Memory B cell (primary cell): ENCODE results near the gene KMT2C.
A peak's percentile ranks its signal among the peaks of the same experiment; 100 is the strongest.
"Not testable (repeated sequence)": the region's sequence is repeated elsewhere in the genome, so short reads cannot be mapped to it uniquely, and the experiment has no call there.

ENCODE experiments used
- ATAC-seq: fragments of 150-1000 bp; cut with Tn5 transposase; 2 replicates; pipeline ENCODE4 v1.10.0; 2021; ENCODE audit warnings: low read depth, mild to moderate bottlenecking, moderate library complexity
- DNase-seq, 2 donors: peaks; one replicate each; pipeline ENCODE4 v3.0.0; 2022; ENCODE audit warnings: low spot score in 2 of 2
- H3K27ac Mint-ChIP-seq: one replicate; pipeline ENCODE4 v1.8.0; 2022; ENCODE audit warnings: mild to moderate bottlenecking, moderate library complexity, mixed read lengths
- H3K27me3 Mint-ChIP-seq: one replicate; pipeline ENCODE4 v1.8.0; 2022; ENCODE audit warnings: mixed read lengths
- H3K36me3 Mint-ChIP-seq: one replicate; pipeline ENCODE4 v1.8.0; 2022; ENCODE audit warnings: mild to moderate bottlenecking, mixed read lengths
- H3K4me1 Mint-ChIP-seq: one replicate; pipeline ENCODE4 v1.8.0; 2022; ENCODE audit warnings: mixed read lengths
- H3K4me3 Mint-ChIP-seq: one replicate; pipeline ENCODE4 v1.8.0; 2022; ENCODE audit warnings: mild to moderate bottlenecking, moderate library complexity, mixed read lengths
- H3K9me3 Mint-ChIP-seq: one replicate; pipeline ENCODE4 v1.8.0; 2022; ENCODE audit warnings: mixed read lengths

KMT2C gene

DNA sequence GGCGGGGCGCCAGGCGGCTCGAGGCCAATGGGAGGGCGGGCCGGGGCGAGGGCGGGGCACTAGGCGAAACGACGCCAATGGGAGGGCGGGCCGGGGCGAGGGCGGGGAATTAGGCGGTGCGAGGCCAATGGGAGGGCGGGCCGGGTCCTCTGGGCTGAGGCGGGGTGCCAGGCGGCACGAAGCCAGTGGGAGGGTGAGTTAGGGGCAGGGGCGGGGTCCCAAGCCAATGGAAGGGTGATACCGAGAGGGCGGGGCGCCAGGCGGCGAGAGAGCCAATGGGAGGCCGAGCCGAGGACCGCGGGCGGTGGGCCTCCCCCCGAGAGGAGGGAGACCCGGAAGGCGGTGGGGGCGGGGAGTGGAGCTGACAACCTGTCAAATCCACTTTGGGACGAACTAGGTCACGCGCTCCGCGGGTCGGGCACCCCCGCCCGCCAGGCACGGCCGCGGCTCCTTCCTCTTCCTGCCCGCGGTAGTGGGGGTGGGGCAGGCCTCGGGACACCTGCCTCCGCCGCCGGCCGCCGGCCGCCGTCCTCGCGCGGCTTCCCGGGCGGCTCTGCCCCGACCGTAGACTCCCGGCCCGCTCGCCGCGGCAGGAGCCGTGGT, 28.0 kb upstream of the KMT2C start:
- Mint-ChIP-seq H3K4me3 (peak overlapping the region; percentile 98), H3K27me3 (no peaks in the 10 kb centered on the region), H3K27ac (peak overlapping the region; percentile 90), H3K36me3 (no peaks in the 10 kb centered on the region), H3K4me1 (peaks cover 18% of the 10 kb centered on the region), H3K9me3 (no peaks in the 10 kb centered on the region)
- peak; percentile 84 for ATAC-seq
- peak; percentile 98 to 100 for DNase-seq

DNA sequence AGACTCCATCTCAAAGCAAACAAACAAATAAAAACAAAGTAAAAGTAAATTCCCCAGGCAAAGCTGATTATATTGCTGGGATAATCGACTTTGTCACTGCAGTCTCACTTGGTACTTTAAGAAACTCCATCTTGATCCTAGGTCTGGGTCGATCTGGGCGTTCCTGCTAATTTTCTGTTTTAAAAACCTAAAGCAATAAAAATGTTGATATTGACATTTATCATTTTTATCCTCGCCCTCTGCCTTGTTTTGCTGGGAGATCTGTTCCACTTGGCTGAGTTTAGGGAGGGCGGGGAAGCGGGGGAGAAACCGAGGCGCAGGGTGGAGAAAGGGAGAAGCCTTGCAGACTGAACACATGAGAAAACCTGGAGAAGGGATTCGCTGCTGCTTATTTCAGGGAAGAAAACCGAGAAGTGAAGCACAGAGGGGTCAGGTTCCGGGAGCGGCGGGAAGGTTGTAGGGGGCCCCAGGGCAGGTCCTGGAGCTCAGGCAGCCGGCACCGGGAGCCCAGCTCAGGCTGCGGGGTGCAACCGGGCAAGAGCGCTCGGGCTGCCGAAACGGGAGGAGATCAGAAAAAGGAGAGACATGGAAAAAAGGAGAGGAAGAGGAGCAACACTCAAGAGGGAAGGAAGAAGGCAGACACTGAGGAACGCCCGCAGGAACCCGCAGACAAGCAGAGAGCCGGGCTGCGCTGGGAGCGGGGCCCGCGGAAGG, 27.3 kb upstream of the KMT2C start:
- no peaks in the 10 kb centered on the region for H3K36me3 Mint-ChIP-seq
- no peaks in the 10 kb centered on the region for H3K9me3 Mint-ChIP-seq
- H3K4me3 Mint-ChIP-seq, result peak overlapping the region; percentile 98
- H3K4me1 Mint-ChIP-seq, result peaks cover 18% of the 10 kb centered on the region
- DNase-seq (peak in 1 of 2 donors; percentile 75), ATAC-seq (no peak)
- H3K27ac Mint-ChIP-seq, result peak overlapping the region; percentile 90
- H3K27me3 Mint-ChIP-seq, result no peaks in the 10 kb centered on the region

DNA sequence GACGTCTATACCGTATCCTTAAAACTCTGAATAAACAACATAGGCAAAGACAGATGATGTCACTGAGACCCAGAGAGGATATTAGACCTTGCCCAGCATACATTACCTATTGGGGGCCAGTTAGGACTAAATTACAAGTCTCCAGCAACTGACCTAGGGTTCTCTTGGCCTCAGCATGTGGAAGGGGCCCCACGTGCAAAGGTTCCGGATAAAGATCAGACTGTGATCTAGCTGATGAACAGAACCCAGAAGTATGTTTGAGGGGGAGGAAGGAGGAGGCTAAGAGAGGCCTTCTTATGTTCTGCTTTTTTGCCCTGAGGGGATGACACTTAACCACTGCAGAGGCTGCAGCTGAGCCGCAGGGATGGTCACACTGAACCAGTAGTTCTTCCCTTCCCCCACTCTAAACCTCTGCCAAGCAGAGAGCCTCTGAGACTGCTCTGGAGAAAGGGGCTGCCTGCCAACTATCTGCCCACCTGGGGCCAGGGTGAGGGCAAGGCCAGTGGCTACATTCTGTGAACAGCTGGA, 24.0 kb upstream of the KMT2C start:
- Mint-ChIP-seq H3K9me3 (no peaks in the 10 kb centered on the region), H3K4me1 (peaks cover 17% of the 10 kb centered on the region), H3K4me3 (no peak overlapping the region), H3K27me3 (no peaks in the 10 kb centered on the region), H3K36me3 (peaks cover 1% of the 10 kb centered on the region), H3K27ac (peak overlapping the region; percentile 65)
- peak; percentile 22 to 35 for DNase-seq
- ATAC-seq, result peak; percentile 16

DNA sequence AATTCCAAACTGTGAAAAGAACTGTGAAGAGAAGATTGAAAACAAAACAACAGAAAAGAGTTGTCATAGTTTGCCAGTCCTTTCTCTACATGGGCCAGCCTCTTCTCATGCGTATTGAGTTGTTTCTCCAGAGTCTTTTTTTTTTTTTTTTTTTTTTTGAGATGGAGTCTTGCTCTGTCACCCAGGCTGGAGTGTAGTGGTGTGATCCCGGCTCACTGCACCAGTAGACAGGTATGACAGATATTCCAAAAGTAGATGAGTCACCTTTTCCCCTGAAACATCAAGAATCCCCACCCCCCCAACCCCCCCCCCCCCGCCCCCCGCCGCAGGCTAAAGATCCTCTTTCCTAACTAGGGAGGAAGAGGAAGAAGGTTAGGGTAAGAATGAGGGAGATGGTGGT, 15.6 kb upstream of the KMT2C start:
- no peaks in the 10 kb centered on the region for H3K27me3 Mint-ChIP-seq
- no peak for ATAC-seq
- no peaks in the 10 kb centered on the region for H3K36me3 Mint-ChIP-seq
- DNase-seq, result no peak
- no peaks in the 10 kb centered on the region for H3K4me1 Mint-ChIP-seq
- H3K27ac Mint-ChIP-seq, result no peak overlapping the region
- no peaks in the 10 kb centered on the region for H3K9me3 Mint-ChIP-seq
- H3K4me3 Mint-ChIP-seq, result no peak overlapping the region

DNA sequence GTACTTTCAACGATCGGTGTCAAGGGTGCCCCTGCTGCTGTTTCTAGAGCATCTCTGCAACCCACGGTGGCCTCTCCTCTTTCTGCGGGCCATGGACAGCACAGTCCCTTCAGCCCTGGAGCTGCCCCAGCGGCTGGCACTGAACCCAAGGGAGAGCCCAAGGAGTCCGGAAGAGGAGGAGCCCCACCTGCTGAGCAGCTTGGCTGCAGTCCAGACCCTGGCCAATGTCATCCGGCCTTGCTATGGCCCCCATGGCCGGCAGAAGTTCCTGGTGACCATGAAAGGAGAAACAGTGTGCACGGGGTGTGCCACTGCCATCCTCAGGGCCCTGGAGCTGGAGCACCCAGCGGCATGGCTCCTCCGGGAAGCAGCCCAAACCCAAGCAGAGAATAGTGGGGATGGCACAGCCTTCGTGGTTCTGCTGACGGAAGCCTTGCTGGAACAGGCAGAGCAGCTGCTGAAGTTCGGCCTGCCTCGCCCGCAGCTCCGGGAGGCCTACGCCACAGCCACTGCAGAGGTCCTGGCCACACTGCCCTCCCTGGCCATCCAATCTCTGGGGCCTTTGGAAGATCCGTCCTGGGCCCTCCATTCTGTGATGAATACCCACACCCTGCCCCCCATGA, 9.7 kb upstream of the KMT2C start:
- ATAC-seq, H3K27me3 Mint-ChIP-seq: not testable (repeated sequence)

DNA sequence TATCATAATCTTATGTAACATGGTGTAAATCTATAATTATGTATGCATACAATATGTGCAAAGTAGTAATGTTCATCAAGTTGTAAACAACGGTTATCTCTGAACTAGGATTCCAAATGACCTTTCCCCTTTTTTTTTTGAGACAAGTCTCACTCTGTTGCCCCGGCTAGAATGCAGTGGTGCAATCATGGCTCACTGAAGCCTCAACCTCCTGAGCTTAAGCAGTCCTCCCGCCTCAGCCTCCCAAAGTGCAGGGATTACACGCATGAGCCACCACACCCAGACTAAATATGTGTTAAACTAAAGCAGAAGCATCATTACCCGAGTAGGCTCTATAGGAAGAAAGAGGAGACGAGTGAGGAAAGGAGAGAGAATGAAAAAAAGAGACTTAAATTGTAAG, 7.8 kb upstream of the KMT2C start:
- Mint-ChIP-seq H3K27ac (no peak overlapping the region), H3K27me3 (no peaks in the 10 kb centered on the region), H3K9me3 (no peaks in the 10 kb centered on the region), H3K4me3 (no peak overlapping the region), H3K36me3 (no peaks in the 10 kb centered on the region), H3K4me1 (no peaks in the 10 kb centered on the region)
- DNase-seq (no peak), ATAC-seq (no peak)

More for the DNA sequence above, 9.7 kb upstream of the KMT2C start:
- not testable (repeated sequence) for H3K4me1 Mint-ChIP-seq, H3K9me3 Mint-ChIP-seq, H3K4me3 Mint-ChIP-seq, H3K27ac Mint-ChIP-seq, H3K36me3 Mint-ChIP-seq, DNase-seq

DNA sequence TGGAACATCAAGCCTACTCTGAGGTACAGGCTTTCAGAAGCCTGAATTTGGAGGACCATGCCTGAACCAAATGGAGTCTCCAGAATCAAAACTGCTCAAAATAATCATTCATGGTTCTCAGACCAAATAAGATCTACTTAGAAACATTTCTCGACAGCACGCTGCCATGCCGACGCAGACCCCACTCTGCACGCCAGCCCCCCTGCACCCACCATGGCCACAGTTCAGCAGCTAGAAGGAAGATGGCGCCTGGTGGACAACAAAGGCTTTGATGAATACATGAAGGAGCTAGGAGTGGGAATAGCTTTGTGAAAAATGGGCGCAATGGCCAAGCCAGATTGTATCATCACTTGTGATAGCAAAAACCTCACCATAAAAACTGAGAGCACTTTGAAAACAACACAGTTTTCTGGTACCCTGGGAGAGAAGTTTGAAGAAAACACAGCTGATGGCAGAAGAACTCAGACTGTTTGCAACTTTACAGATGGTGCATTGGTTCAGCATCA, 6.6 kb upstream of the KMT2C start:
- Mint-ChIP-seq H3K4me1 (peaks cover 1% of the 10 kb centered on the region), H3K27ac (no peak overlapping the region), H3K27me3 (no peaks in the 10 kb centered on the region), H3K4me3 (no peak overlapping the region), H3K9me3 (no peaks in the 10 kb centered on the region), H3K36me3 (no peaks in the 10 kb centered on the region)
- DNase-seq, result no peak
- ATAC-seq, result no peak

DNA sequence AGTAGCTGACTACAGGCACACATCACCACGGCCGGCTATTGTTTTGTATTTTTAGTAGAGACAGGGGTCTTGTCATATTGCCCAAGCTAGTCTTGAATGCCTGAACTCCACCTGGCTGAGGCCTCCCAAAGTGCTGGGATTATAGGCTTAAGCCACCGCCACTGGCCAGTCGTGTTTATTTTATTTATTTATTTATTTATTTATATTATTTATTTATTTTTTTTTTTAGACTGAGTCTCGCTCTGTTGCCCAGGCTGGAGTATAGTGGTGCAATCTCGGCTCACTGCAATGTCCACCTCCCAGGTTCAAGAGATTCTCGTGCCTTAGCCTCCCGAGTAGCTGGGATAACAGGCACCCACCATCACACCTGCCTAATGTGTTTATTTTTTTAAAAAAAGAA, 6.0 kb upstream of the KMT2C start:
- not testable (repeated sequence) for H3K27ac Mint-ChIP-seq, H3K4me1 Mint-ChIP-seq, DNase-seq, H3K4me3 Mint-ChIP-seq, ATAC-seq, H3K9me3 Mint-ChIP-seq, H3K36me3 Mint-ChIP-seq, H3K27me3 Mint-ChIP-seq

DNA sequence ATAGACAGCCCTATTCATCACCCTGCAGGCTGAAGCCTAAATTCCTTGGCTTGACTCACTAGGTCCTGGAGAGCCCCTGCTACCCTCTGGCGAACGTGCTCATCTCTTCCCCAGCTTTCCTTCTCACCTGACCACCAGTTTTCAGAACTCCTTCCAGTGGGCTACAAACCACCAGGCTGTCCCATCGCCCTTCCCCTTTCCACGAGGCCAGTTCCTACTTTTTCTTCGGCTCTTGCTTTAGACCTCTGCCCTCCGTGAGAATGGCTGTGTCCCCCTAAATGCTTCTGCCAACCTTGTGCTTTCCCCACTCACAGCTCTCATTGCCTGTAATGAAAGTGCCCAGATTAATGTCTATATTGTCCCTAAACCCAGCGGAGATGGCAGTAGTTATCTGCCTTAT, 5.4 kb upstream of the KMT2C start:
- not testable (repeated sequence) for H3K4me3 Mint-ChIP-seq, H3K36me3 Mint-ChIP-seq, H3K4me1 Mint-ChIP-seq, DNase-seq, H3K27ac Mint-ChIP-seq, ATAC-seq, H3K9me3 Mint-ChIP-seq, H3K27me3 Mint-ChIP-seq

DNA sequence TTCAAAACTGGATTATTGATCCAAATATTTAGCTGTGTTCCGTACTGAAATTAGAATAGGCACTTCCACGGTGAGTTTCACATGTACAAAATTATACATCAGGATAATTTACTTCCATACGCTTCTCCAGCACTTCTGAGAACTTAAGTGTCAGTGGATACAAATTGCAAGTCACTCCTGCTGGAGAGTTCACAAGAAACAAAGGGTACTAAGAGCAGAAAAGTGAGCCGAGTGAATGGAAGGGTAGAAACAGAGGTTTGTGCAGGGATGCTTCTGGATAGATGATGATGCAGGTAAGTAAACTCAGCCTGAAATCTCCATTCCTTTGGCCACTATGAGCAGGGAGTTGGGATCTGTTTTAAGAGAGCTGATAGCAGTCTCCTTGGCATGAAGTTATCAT, 2.2 kb upstream of the KMT2C start:
- DNase-seq, result not testable (repeated sequence)

DNA sequence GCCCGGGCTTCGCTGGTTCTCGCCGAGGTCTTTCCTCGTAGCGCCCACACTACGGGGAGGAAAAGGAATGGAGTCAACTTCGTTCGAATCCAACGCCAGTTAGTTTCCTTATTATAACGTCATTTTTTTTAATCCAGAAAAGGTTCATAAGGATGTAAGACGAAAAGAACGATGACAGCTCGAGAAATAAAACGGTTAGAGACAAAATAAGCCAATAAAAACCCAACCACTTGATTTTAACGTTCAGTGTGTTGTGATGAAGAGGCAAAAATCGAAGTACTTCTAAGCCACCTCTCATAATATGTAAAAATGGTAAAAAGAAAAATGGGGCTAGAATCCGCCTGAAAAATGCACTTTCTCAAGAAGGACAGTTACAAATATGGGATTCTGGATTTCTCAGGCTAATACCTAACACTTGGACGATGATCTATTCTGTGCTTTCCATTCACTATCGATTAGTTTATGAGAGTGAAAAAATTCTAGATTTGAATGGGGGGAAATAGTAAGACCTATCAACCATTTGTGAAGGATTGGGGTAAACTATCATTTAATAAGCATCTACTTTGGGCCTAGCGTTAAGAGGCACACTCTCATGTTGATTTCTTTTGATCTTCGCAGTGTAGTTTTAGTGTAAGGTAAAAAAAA, 1.2 kb upstream of the KMT2C start:
- H3K9me3 Mint-ChIP-seq, ATAC-seq, H3K36me3 Mint-ChIP-seq, H3K27me3 Mint-ChIP-seq, DNase-seq: not testable (repeated sequence)
- peak overlapping the region; percentile 83 for H3K27ac Mint-ChIP-seq
- H3K4me3 Mint-ChIP-seq, result peak overlapping the region; percentile 77
- peaks cover 13% of the 10 kb centered on the region for H3K4me1 Mint-ChIP-seq

More for the DNA sequence above, 2.2 kb upstream of the KMT2C start:
- not testable (repeated sequence) for ATAC-seq, H3K9me3 Mint-ChIP-seq, H3K27ac Mint-ChIP-seq, H3K27me3 Mint-ChIP-seq, H3K4me3 Mint-ChIP-seq, H3K36me3 Mint-ChIP-seq
- peaks cover 13% of the 10 kb centered on the region for H3K4me1 Mint-ChIP-seq

DNA sequence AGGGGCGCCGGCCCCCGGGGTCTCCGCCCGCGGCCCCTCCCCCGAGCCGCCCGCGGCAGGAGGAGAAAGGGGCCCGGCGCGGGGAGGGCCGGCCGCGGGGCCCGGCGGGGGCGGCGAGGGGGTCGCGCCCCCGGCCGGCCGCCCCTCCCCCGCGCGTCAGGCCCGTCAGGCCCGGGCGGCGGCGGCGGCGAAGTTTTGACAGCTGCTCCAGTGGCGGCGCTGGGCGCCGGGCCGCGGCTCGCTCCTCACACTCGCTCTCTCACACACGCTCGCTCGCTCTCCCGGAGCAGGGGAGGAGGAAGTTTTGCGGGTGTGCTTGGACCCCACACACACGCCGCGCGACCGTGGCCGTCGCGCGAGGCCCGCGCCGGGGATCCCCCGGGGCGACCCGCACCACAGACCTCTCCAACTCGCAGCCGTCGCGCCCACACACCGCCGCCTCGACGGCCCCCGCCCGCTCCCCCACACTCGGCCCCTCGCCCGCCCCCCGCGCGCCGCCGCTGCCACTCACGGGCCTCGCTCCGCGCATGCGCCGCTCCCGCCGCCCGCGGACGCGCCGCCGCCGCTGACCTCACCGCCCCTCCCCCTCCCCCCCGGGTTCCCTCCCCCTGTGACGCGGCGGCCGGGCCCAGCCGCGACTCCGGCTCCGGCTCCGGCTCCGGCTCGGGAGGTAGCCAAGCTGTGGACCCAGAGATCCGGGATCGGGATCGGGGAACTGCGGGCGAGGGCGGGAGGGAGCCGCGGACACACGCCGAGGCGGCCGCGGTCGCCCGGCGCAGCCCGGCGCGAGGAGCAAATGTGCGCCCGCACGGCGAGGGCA, 518 bp upstream of the KMT2C start:
- H3K36me3 Mint-ChIP-seq, result no peaks in the 10 kb centered on the region
- ATAC-seq (peak; percentile 60), DNase-seq (peak; percentile 87 to 89)
- H3K27me3 Mint-ChIP-seq, result no peaks in the 10 kb centered on the region
- H3K9me3 Mint-ChIP-seq, result no peaks in the 10 kb centered on the region
- H3K27ac Mint-ChIP-seq, result peak overlapping the region; percentile 83
- peak overlapping the region; percentile 77 for H3K4me3 Mint-ChIP-seq
- H3K4me1 Mint-ChIP-seq, result peaks cover 13% of the 10 kb centered on the region
